Fibroblast of skin of back (primary cell): ENCODE results near the gene SLC1A3.
"Not testable (repeated sequence)": the region's sequence is repeated elsewhere in the genome, so short reads cannot be mapped to it uniquely, and the experiment has no call there.

ENCODE experiments used
- DNase-seq: peaks from one replicate; pipeline ENCODE4 v3.0.0-alpha.2; 2013

The SLC1A3 gene

DNA sequence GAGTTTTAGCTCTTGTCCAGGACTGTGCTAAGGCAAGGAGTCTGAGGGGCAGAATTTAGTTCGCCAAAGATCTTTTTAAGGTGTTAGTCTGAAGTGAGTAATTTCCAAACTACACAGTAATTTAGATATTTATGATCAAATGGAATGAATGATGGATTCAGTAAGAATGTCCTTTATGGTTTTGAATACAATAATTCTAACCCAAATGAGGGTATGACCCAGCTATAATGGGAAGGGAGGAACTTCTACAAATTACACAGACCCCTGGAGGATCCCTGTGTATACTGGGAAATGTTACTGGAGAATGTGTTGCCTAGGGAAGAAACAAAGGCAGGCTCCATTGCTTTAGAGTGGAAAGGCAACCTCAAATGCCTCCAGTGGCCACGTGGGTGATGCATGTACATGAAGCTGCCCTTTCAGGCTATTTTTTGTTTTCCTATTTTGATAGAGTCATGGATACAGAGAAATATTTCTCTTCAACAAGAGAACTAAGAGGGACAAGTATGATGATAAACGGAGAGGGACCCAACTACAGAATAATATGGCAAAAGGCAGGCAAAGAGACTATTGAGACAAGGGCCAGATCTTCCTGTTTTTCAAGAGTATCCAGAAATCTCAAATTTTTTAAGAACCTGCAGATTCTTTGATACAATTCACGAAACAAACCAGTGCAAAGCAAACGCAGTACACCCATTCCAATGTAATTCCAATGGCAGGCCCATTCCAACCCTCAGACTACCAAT is 25.4 kb downstream of the SLC1A3 start:
- no peak for DNase-seq

DNA sequence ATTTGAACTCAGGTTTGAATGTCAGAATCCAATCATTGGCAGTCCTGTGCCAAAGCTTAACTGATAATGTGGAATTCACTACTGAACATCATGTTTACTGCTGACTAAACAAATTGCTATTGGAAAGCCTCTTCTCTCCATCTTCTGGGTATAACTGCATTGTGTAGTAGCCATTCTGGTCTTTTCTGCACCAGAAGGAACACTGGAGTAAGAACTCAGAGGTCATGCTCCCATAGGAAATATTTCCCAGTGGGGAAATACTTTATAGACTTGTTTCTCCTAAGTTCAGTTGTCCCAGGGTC is 25.9 kb downstream of the SLC1A3 start:
- DNase-seq = no peak

DNA sequence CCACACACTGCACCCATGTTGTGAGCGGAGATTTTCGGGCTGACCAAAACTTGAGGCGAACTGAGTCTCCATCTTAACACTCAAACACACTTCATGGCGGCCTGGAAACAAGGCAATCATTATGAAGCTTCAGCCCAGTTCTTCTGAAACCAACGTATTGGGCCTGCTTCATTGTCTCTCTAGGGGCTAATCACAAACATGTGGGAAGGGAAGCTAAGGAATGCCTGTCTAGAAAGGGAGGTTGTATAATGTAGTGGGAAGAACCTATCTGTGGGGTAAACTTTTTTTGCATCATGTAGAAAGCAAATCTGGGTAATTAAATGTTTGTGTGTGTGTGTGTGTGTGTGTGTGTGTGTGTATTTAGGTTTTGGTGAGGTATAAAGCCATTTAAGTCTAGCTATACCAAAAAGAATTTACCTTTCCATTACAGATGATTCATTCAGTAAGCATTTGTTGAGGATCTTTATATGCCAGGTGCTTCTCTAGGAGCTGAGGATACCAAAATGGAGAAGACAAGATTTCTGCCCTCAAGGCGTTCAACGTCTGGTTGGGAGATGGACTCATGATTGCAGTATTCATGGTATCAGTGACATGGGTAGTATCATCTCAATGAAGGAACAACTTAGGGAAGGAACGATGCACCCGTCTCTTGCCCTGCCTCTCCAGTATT is 29.4 kb downstream of the SLC1A3 start:
- DNase-seq = peak; percentile 11

DNA sequence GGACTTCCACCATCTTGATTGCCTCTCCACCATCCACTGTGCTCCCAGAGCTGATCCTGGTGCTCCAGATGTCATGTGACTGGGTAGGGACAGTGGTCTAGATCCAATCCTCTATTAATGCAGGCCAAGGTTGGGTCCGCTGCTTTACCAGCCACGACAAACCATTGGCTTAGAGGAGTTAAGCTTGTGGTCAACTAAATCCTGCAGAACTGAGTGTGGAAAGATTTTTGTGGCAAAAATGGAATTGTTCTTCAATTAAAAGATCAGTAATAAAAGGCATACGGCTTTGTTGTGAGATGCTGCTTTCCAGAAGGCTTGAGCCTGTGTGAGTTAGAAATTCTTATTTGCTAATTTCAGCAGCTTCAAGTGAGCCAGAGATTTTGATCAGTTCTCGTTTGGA is 30.7 kb downstream of the SLC1A3 start:
- no peak for DNase-seq

DNA sequence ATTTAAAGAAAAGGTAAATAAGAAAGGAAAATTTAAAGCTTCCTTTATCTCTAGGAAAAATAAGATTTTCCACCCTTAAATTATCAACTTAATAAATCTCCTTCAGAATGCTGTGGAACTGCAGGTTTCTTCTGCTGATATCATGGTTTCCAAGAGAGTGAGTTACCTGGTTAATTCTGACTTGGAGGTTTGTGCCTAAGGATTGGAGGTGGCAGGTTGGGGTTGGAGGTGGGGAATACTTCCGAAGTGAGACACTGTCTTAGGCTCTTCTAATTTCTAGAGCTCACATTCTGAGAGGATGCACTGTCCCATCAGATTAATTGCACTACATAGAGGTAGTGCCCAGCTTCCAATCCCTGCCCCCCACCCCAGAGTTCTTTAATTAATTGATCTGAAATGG is 31.1 kb downstream of the SLC1A3 start:
- no peak for DNase-seq

DNA sequence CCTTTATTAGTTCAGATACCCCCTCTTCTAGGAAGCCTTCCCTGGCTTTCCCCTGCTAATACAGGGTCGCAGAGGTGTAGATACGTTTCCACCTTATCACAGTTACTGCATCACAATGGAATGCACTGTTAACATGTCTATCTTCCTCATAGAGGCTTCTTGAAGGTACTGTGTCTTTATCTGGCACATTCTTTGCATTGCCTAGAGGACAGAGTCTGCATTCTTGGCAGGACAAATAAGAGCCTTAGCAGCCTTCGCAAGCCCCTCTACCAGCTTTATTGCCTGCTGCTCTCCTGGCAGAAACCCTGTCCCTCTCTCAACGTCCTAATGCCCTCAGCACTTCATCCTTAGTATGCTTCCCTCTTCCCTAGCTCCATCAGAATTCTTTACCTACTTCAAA is 31.6 kb downstream of the SLC1A3 start:
- no peak for DNase-seq

DNA sequence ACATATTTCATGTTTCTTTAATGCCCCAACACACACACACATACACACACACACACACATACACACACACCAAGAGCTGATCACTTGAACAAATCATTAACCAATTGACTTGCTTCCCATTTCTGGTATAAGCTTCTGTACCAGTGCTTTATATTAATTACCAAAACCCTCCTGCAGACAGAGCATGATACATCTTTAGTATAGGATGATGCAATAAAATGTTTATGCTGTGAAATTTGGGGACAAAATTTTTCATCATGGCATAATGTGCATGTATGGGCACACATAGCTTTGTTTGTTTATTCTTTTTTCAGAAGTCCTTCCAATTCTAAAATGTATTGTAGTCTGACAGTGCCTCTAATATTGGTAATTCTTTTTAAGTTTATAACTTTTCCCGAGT is 34.5 kb downstream of the SLC1A3 start:
- peak; percentile 52 for DNase-seq

DNA sequence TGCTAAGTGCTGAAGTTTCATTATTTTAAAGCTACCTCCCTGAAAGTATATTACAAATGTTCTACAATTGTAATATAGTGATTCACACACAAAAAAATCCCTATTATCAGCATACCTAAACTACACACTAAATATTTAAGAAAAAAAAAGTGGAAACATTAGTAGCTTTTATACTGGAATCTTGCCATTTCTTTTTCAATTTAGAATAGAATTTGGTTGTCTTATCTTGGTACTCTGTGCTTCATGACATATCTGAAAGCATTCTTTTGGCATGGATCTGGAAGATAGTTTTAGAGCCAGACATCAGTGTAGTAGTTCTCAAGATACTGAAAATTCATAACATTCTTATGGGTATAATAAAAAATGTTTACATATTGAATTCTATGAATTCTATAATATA is 35.0 kb downstream of the SLC1A3 start:
- peak; percentile 86 for DNase-seq

DNA sequence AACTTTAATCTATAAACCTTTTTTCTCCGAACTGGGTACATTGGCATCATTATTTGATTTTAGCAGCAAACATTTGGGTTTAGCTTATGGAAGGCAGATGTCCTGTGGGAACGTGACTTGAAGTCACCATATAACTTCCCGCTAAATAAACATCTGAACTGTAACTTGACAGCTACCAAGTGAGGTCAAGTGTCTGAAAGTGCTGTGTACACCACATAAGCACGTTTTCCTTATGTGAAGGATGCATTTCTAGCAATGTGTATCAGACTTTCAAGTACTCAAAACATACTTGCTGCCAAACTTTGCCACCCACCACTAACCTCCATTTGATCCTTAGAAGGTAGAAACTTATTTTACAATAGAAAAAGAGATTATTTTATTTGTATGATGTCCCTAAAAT is 35.7 kb downstream of the SLC1A3 start:
- DNase-seq = peak; percentile 30

DNA sequence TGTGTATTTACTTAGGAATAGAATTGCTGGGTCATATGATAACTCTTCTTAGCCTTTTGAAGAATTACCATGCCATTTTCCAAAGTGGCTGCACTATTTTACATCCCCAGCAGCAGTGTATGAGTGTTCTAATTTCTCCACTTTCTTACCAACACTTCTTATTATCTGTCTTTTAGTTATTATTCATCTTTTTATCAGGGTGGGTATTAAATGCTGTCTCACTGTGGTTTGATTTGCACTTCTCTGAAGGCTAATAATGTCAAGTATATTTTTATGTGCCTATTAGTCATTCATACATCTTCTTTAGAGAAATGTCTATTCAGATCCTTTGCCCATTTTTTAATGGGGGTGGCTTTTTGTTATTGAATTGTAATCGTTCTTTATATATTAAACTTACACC is 36.8 kb downstream of the SLC1A3 start:
- DNase-seq = no peak

DNA sequence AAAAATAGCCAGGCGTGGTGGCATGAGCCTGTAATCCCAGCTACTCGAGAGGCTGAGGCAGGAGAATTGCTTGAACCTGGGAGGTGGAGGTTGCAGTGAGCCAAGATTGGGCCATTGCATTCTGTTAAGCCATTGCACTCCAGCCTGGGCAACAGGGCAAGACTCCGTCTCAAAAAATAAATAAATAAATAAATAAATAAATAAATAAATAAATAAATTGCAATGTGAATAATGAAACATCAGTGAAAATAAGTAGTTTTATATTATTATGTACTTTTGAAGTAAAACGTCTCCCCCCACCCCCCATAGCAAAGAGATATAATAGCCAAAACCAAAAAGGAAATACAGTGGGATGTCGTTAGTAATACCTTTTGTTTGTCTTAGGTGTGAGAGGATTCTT is 37.4 kb downstream of the SLC1A3 start:
- DNase-seq = not testable (repeated sequence)

DNA sequence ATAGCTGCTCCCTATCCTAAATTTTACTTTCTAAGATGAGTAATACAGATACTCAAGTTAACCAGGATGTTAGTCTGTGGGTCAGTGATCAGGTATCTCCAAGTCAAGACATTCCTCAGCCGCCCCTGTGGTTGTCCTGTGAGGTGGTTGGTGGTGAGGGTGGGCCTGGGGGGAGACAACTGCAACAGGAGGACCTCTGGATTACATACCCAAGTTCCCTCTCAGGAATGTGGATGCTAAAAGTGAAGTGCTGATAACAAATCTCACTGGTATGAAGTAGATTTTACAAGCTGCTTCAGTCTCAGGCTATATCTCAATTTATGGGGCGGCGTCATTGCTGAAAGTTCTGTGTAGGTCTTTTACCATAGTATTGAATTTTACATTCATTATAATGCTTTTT is 38.3 kb downstream of the SLC1A3 start:
- peak; percentile 28 for DNase-seq

DNA sequence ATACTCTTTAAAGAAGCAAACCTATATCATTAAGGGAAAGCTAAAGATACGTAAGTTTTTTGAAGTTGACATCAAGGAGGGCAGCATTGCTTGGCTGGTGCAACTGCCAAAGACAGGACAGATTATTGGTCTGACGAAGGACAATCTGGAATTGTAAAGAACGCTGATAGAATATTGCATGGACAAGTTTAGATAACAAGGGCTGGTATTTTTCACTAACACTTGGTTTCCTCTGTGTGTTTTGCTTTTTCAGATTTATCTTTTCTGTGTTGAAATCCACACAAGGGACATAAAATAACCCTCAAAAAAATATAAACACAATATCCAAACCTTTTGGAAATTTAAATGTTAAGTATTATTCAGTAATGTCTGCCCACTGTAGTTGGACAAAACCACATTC is 39.7 kb downstream of the SLC1A3 start:
- DNase-seq = no peak

DNA sequence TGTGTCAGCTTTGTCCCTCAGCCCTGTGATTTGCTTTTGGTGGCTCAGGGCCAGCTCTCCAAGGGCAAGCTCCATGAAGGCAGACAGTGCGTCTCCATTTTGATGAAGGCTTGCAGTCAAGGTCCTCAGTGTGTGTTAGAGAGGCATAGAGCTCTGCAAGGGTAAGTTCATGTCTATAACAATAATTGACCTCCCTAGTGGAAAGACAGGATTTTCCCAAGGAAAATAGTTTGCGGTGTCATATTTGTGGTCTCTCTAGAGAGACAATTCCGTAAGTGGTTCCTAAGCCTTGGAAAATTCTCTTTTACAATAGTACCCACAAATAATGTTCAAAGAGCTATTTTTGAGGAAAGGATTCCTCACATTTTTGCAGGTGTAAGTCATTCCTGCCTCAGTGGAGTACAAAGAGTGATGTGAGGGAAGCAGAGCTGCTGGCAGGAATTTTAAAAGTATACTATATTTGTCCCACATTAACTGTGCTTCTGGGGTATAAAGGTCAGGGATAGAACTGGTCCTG is 40.2 kb downstream of the SLC1A3 start:
- DNase-seq = peak; percentile 72

DNA sequence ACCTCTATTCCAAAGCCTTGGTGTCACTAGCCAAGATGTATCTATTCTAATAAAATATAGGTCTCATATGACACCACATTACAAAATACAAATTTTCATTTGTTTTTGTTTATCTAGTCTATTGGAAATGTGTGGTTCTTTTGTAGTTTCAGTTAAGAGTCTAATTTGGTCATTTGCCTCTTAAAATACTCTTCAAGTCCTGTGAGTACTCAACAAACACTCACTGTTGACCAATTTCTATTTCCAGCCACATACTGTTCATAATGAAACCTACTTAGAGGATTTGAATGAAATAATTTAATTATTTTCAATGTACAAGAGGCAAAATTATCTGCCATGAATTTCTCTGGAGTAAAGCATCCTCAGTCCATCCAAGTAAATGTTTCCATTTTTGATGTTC is 40.6 kb downstream of the SLC1A3 start:
- DNase-seq = no peak

DNA sequence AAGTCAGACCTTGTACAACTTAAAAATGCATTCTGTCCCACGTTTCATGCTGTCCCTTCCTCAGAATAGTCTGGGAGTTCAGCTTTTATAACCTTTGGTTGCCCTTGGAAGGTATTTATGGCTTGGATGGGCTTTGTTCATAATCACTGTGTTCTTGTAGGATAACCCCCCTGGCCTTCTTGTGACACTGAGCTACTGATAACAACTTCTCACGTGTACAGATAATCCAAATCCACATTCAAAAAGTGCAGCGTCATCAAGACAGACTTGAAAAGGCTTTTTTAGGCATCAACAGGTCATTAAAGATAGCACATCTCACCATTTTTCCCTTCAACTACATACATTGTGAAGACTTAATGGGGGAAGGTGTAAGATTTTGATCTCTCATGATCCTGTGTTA is 42.0 kb downstream of the SLC1A3 start:
- DNase-seq = no peak

DNA sequence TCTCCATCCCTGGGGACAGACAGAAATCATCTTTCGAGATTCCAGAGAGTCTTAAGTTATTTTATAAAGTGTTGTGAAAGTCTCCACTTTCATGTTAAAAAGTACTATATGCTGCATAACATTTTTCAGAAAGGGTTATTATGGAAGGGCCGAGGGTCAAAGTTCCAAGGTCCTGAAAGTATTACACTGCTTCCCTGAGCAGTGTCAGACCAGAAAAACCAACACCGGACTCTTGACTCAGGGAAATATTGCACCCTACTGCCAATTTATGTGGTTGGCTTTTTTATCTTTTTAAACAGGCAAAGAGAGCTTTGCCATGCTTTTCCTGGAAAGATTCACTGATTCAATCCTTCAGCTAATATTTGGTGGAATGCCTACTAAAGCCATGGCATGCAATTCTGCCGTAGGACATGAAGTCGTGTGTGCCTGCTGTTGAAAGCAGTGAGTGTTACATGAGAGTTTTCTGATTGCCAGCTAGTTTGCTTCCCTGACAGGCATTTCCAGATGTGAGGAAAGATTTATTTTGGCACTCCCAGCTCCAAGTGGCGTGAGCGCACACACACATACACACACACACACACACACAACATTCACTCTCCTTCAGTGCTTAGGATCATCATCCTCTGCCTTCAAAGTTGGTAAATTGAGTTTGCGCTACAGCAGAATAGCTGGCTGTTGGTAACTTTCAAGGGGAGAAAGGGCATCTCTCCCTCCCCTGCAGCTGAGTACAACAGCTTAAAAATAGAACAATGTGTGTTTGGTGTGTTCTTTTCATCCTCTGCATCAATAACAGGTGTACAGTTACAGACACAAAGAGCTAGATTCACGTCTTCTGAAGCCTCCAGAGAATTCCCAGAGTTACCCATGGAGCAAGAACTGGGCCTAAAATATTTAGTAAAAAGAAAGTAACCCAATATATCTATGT is 45.6 kb downstream of the SLC1A3 start:
- DNase-seq = no peak

DNA sequence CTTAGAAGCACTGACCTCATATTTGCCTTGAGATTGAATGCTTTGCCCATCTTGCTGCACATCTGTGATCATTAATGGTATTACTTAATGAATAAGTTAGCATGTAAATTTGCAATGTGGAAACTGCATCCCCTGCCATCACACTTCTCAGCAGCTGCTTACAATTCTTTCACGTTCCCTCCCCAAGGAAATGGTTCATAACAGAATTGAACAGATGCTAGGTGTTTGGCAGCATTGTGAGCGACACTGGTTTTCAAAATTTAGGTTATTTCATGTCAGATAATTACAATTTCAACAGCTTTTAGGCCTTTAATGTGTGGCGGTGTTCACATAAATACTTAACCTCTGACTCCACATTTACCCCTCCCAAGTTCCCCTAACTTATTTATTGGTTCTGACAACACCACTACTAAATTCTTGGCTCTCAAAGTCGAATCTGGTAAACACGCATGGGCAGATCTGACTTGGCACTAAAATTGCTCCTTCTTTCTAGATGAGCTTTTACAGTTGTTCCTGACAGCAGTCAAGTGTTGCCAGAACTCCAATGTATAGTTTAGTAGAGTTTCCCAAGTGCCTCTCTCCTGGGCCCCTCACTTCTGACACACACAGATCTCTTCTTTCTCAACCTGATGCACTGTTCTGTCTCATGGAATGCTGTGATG is 46.8 kb downstream of the SLC1A3 start:
- DNase-seq = no peak

DNA sequence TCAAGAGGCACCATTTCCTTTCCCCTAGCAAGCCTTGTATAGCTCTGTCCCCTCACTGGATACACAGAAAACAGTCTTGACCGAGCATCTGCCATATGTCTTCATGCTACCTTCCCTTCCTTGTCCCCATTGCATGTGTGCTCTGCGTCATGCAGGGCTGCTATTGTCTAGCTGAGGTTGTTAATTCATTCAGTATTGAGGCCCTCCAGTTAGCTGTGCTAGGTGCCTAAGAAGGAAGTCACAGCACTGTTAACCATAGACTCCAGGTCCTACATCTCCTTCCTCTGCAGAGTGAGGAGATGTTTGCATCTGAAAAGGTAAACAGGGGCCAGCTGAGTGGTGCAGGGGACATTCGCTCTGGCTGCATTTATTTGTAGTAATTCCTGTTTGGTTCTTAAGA is 48.2 kb downstream of the SLC1A3 start:
- no peak for DNase-seq

DNA sequence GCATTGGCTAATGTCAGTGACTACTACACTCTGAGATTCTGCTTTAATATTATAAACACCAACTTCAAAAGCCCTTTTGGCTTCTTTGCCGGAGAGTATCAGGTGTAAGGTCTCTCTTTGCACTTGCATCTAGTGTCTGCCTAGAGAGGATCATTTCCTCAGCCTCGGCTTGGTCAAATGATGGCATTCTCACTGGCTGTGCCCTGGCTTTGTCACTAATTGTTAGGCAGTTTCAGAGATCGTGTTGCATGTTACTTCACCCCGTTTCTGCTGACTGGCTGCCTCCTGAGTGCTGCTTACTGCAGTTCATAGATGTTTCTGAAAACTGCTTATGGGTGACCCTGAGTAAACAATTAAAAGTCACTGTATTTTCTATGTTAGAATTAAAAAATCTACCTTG is 48.8 kb downstream of the SLC1A3 start:
- no peak for DNase-seq

DNA sequence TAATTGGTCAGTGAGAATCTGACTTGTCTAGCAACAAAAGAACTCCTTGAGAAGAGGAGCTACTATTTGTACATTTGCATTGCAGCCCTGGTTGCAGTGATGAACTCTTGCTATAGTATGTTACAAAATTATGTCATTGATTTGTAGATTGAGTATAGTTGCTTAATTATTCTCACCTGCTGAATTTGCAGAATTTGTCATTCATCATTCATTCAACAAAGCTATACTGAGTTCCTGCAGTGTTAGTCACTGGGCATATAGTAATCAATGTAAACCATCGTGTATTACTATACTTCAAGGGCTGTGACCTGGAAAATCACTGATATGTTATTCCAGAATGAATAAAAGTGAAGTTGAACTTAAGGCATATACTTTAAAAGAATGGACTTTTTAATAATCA is 50.1 kb downstream of the SLC1A3 start:
- no peak for DNase-seq

DNA sequence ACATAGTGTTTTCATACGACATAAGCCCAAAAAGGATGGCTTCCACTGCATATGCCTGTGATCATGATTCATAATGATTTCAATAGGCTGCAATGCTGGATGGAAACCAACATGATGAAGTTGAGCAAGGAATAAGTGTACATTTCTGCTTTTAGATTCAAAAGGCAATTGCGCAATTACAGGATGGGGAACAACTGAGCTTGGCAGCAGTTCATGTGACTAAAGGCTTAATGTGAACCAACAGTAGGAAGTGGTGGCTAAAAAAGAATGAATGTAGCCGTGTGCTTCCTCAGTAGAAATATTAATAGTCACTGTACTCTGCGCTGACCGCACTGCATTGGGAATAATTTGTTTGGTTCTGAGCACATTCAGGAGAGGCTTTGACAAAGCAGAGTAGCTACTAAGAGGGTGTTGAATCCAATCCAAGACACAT is 51.2 kb downstream of the SLC1A3 start:
- DNase-seq = peak; percentile 99
